Mesendoderm (in vitro differentiated cells): ENCODE measurements around the gene NUMB.

Experiments
- DNase-seq: peaks from one replicate; pipeline ENCODE4 v3.0.0; 2013
- H2AK5ac ChIP-seq: 2 replicates; pipeline ENCODE4 v1.6.1; 2013; ENCODE audit warnings: low read length, inconsistent platforms
- H2BK120ac ChIP-seq: 2 replicates; pipeline ENCODE4 v1.6.1; 2013; ENCODE audit warnings: low read depth, mild to moderate bottlenecking, low read length, moderate library complexity, mixed read lengths
- H2BK15ac ChIP-seq: replicated peaks from 2 replicates; pipeline ENCODE4 v1.6.1; 2013; ENCODE audit warnings: low read depth, mild to moderate bottlenecking, moderate library complexity
- H2BK5ac ChIP-seq: 2 replicates; pipeline ENCODE4 v1.6.1; 2013; ENCODE audit warnings: low read length, inconsistent platforms
- H3K18ac ChIP-seq: 2 replicates; pipeline ENCODE4 v1.6.1; 2013; ENCODE audit warnings: mild to moderate bottlenecking, low read length, mixed read lengths
- H3K23ac ChIP-seq: one replicate; pipeline ENCODE4 v1.6.1; 2013; ENCODE audit warnings: low read length
- H3K27ac ChIP-seq: 2 replicates; pipeline ENCODE4 v1.5.1; 2013; ENCODE audit warnings: low read depth, mild to moderate bottlenecking, inconsistent platforms, low read length, moderate library complexity
- H3K27me3 ChIP-seq: 2 replicates; pipeline ENCODE4 v1.6.1; 2013; ENCODE audit warnings: low read length, control low read depth, mild to moderate bottlenecking, inconsistent platforms; ENCODE audit not compliant: insufficient read depth, poor library complexity
- H3K36me3 ChIP-seq: 2 replicates; pipeline ENCODE4 v1.6.1; 2013; ENCODE audit warnings: low read length, inconsistent platforms; ENCODE audit not compliant: control insufficient read depth, insufficient read depth
- H3K4ac ChIP-seq: one replicate; pipeline ENCODE4 v1.6.1; 2013; ENCODE audit warnings: low read depth, mild to moderate bottlenecking, low read length, moderate library complexity
- H3K4me1 ChIP-seq: 2 replicates; pipeline ENCODE4 v1.6.1; 2013; ENCODE audit warnings: low read depth, low read length, inconsistent platforms; ENCODE audit not compliant: control insufficient read depth
- H3K4me2 ChIP-seq: 2 replicates; pipeline ENCODE4 v1.6.1; 2013; ENCODE audit warnings: low read length
- H3K4me3 ChIP-seq: 2 replicates; pipeline ENCODE4 v1.5.1; 2013; ENCODE audit warnings: mild to moderate bottlenecking, low read length
- H3K56ac ChIP-seq: one replicate; pipeline ENCODE4 v1.6.1; 2013; ENCODE audit warnings: low read length
- H3K79me1 ChIP-seq: 2 replicates; pipeline ENCODE4 v1.6.1; 2013; ENCODE audit warnings: low read length, inconsistent platforms
- H3K79me2 ChIP-seq: 2 replicates; pipeline ENCODE4 v1.6.1; 2013; ENCODE audit warnings: mild to moderate bottlenecking, low read length; ENCODE audit not compliant: control insufficient read depth, insufficient read depth
- H3K9ac ChIP-seq: 2 replicates; pipeline ENCODE4 v1.6.1; 2013; ENCODE audit warnings: low read length, inconsistent platforms
- H4K5ac ChIP-seq: one replicate; pipeline ENCODE4 v1.6.1; 2013; ENCODE audit warnings: low read length
- H4K8ac ChIP-seq: one replicate; pipeline ENCODE4 v1.6.1; 2013; ENCODE audit warnings: low read depth, mild to moderate bottlenecking, control low read depth, low read length, moderate library complexity
- WGBS: extraction: QIAGEN DNeasy Blood & Tissue Kit; methylation state at CpG from one replicate; pipeline ENCODE4 v1.1.7; 2013; ENCODE audit warnings: low lambda C conversion rate, missing lambda C conversion rate; ENCODE audit not compliant: insufficient coverage; ENCODE audit errors: extremely low coverage; 5-methylcytosine and 5-hydroxymethylcytosine counted together

The NUMB gene

GRCh38 chr14:73269729-73270531, 188.4 kb downstream of the NUMB start:
- no peaks in the 10 kb centered on the region for H3K79me1 ChIP-seq
- no peak overlapping the region for H2BK120ac ChIP-seq
- no peak overlapping the region for H3K4me2 ChIP-seq
- no peak for DNase-seq
- H2AK5ac ChIP-seq = no peak overlapping the region
- H2BK15ac ChIP-seq = no peak overlapping the region
- no peaks in the 10 kb centered on the region for H3K79me2 ChIP-seq
- no peak overlapping the region for H3K4ac ChIP-seq
- H3K27me3 ChIP-seq = no peaks in the 10 kb centered on the region
- no peak overlapping the region for H3K27ac ChIP-seq
- H3K4me1 ChIP-seq = no peaks in the 10 kb centered on the region
- H3K18ac ChIP-seq = no peak overlapping the region
- H3K9ac ChIP-seq = peak overlapping the region; percentile 24
- H3K36me3 ChIP-seq = peaks cover 3% of the 10 kb centered on the region
- no peak overlapping the region for H2BK5ac ChIP-seq
- no peak overlapping the region for H3K4me3 ChIP-seq
- WGBS = no CpG with 5 or more reads among the region's 48 CpGs
- H4K5ac ChIP-seq = no peak overlapping the region
- H4K8ac ChIP-seq = no peak overlapping the region
- H3K23ac ChIP-seq = peak overlapping the region; percentile 29
- H3K56ac ChIP-seq = no peak overlapping the region

GRCh38 chr14:73267474-73267873, 190.9 kb downstream of the NUMB start:
- Histone ChIP-seq H3K79me2 (no peaks in the 10 kb centered on the region), H3K23ac (no peak overlapping the region), H2BK5ac (no peak overlapping the region), H3K4me3 (no peak overlapping the region), H3K18ac (no peak overlapping the region), H3K27ac (no peak overlapping the region), H3K79me1 (no peaks in the 10 kb centered on the region), H4K5ac (no peak overlapping the region), H4K8ac (no peak overlapping the region), H3K9ac (no peak overlapping the region), H2BK15ac (no peak overlapping the region), H3K4ac (no peak overlapping the region), H3K36me3 (no peaks in the 10 kb centered on the region), H2AK5ac (no peak overlapping the region), H3K27me3 (no peaks in the 10 kb centered on the region), H3K4me2 (no peak overlapping the region), H3K4me1 (no peaks in the 10 kb centered on the region), H3K56ac (no peak overlapping the region), H2BK120ac (no peak overlapping the region)
- no peak for DNase-seq
- WGBS = no CpG with 5 or more reads among the region's 6 CpGs

GRCh38 chr14:73266317-73266716, 192.0 kb downstream of the NUMB start:
- no peaks in the 10 kb centered on the region for H3K79me1 ChIP-seq
- H4K8ac ChIP-seq = no peak overlapping the region
- H4K5ac ChIP-seq = no peak overlapping the region
- no peaks in the 10 kb centered on the region for H3K79me2 ChIP-seq
- no peak overlapping the region for H3K56ac ChIP-seq
- H2BK15ac ChIP-seq = no peak overlapping the region
- no peak overlapping the region for H2BK120ac ChIP-seq
- no peak overlapping the region for H3K4me3 ChIP-seq
- H3K4me1 ChIP-seq = no peaks in the 10 kb centered on the region
- no peaks in the 10 kb centered on the region for H3K36me3 ChIP-seq
- H3K23ac ChIP-seq = no peak overlapping the region
- no peak overlapping the region for H3K18ac ChIP-seq
- no peak overlapping the region for H2AK5ac ChIP-seq
- no peaks in the 10 kb centered on the region for H3K27me3 ChIP-seq
- no peak overlapping the region for H2BK5ac ChIP-seq
- DNase-seq = no peak
- no peak overlapping the region for H3K9ac ChIP-seq
- WGBS = no CpG with 5 or more reads among the region's 7 CpGs
- no peak overlapping the region for H3K4me2 ChIP-seq
- H3K4ac ChIP-seq = no peak overlapping the region
- no peak overlapping the region for H3K27ac ChIP-seq

- no peak overlapping the region for H3K23ac ChIP-seq
- WGBS = no CpG with 5 or more reads among the region's 3 CpGs
- H4K5ac ChIP-seq = no peak overlapping the region
- no peaks in the 10 kb centered on the region for H3K36me3 ChIP-seq
- H3K27ac ChIP-seq = no peak overlapping the region
- no peak overlapping the region for H3K56ac ChIP-seq
- H2BK5ac ChIP-seq = no peak overlapping the region
- no peak overlapping the region for H3K4me3 ChIP-seq
- DNase-seq = no peak
- H3K4me1 ChIP-seq = no peaks in the 10 kb centered on the region
- H3K18ac ChIP-seq = no peak overlapping the region
- no peaks in the 10 kb centered on the region for H3K79me2 ChIP-seq
- H3K9ac ChIP-seq = no peak overlapping the region
- H2BK15ac ChIP-seq = no peak overlapping the region
- no peak overlapping the region for H2BK120ac ChIP-seq
- H3K4ac ChIP-seq = no peak overlapping the region
- no peak overlapping the region for H3K4me2 ChIP-seq
- no peak overlapping the region for H4K8ac ChIP-seq
- no peaks in the 10 kb centered on the region for H3K79me1 ChIP-seq
- no peaks in the 10 kb centered on the region for H3K27me3 ChIP-seq
- no peak overlapping the region for H2AK5ac ChIP-seq
Measured at GRCh38 chr14:73265721-73266046, 192.7 kb downstream of the NUMB start.

GRCh38 chr14:73264885-73265720, 193.2 kb downstream of the NUMB start:
- Histone ChIP-seq H3K4me1 (no peaks in the 10 kb centered on the region), H2AK5ac (no peak overlapping the region), H3K18ac (no peak overlapping the region), H3K4me2 (no peak overlapping the region), H3K23ac (no peak overlapping the region), H3K56ac (no peak overlapping the region), H3K4ac (no peak overlapping the region), H2BK15ac (no peak overlapping the region), H4K5ac (no peak overlapping the region), H4K8ac (no peak overlapping the region), H3K79me1 (no peaks in the 10 kb centered on the region), H2BK5ac (no peak overlapping the region), H3K27me3 (no peaks in the 10 kb centered on the region), H3K4me3 (no peak overlapping the region), H3K79me2 (no peaks in the 10 kb centered on the region), H3K36me3 (no peaks in the 10 kb centered on the region), H3K27ac (no peak overlapping the region), H3K9ac (no peak overlapping the region), H2BK120ac (no peak overlapping the region)
- no CpG with 5 or more reads among the region's 18 CpGs for WGBS
- DNase-seq = no peak
